CD4-positive, CD25-positive, alpha-beta regulatory T cell (primary cell): ENCODE data around the gene ADD2. TPM values are rescaled to one million over a fixed set of nuclear protein-coding genes. Genes with fewer than 3 reads are reported as not detected.

Experiments used
- ATAC-seq, 2 donors: fragments of 150-1000 bp; cut with Tn5 transposase; one replicate each; pipeline ENCODE4 v1.10.0; 2021; ENCODE audit warnings: low read depth in 2 of 2, moderate number of reproducible peaks in 2 of 2, moderate library complexity in 1 of 2
- DNase-seq, 3 donors: peaks; one replicate each; pipeline versions ENCODE4 v3.0.0 to v3.0.0-alpha.2; 2012 to 2022; ENCODE audit warnings: mixed read lengths in 1 of 3
- H3K27ac ChIP-seq: one replicate; pipeline ENCODE4 v1.7.0; 2013; ENCODE audit warnings: mild to moderate bottlenecking, low read length; ENCODE audit not compliant: insufficient read depth, poor library complexity, severe bottlenecking
- H3K27me3 ChIP-seq: one replicate; pipeline ENCODE4 v1.7.0; 2013; ENCODE audit warnings: low read length; ENCODE audit not compliant: control insufficient read depth, insufficient read depth
- H3K36me3 ChIP-seq: one replicate; pipeline ENCODE4 v1.7.0; 2013; ENCODE audit warnings: mild to moderate bottlenecking, low read length, moderate library complexity; ENCODE audit not compliant: control insufficient read depth, insufficient read depth
- H3K4me1 ChIP-seq: 2 replicates; pipeline ENCODE4 v1.7.0; 2013; ENCODE audit warnings: mild to moderate bottlenecking, low read length; ENCODE audit not compliant: insufficient read depth, control insufficient read depth, poor library complexity, severe bottlenecking
- H3K4me3 ChIP-seq: one replicate; pipeline ENCODE4 v1.7.0; 2013; ENCODE audit warnings: low read depth, mild to moderate bottlenecking, low read length, moderate library complexity
- H3K9me3 ChIP-seq, 2 experiments: 1 replicate in 1 of 2; 2 replicates in 1 of 2; pipeline ENCODE4 v1.7.0; 2013; ENCODE audit warnings: low read length in 2 of 2, mild to moderate bottlenecking in 1 of 2, moderate library complexity in 1 of 2; ENCODE audit not compliant: control insufficient read depth in 2 of 2
- H3K27ac Mint-ChIP-seq, 3 donors: one replicate each; pipeline ENCODE4 v1.8.0; 2020 to 2022; ENCODE audit warnings: mild to moderate bottlenecking in 3 of 3, mixed read lengths in 3 of 3, moderate library complexity in 2 of 3
- H3K27me3 Mint-ChIP-seq: one replicate; pipeline ENCODE4 v1.8.0; 2022; ENCODE audit warnings: mild to moderate bottlenecking, mixed read lengths
- H3K36me3 Mint-ChIP-seq: one replicate; pipeline ENCODE4 v1.8.0; 2020; ENCODE audit warnings: mixed read lengths
- H3K4me1 Mint-ChIP-seq, 4 donors: one replicate each; pipeline ENCODE4 v1.8.0; 2020 to 2022; ENCODE audit warnings: mixed read lengths in 4 of 4, mild to moderate bottlenecking in 1 of 4
- H3K4me3 Mint-ChIP-seq, 4 donors: one replicate each; pipeline ENCODE4 v1.8.0; 2020 to 2022; ENCODE audit warnings: mild to moderate bottlenecking in 4 of 4, mixed read lengths in 4 of 4, moderate library complexity in 3 of 4
- H3K9me3 Mint-ChIP-seq, 7 donors: one replicate each; pipeline ENCODE4 v1.8.0; 2020 to 2022; ENCODE audit warnings: mixed read lengths in 7 of 7, mild to moderate bottlenecking in 3 of 7, moderate library complexity in 2 of 7
- polyA plus RNA-seq, 4 donors: library from polyadenylated mRNA; unstranded; fragments of 300-500 nt; fragmentation: Illumina TruSeq; gene quantifications; one replicate each; pipeline ENCODE4 v1.2.3, GENCODE V29; 2021
- total RNA-seq: library from RNA; stranded (reverse); gene quantifications from one replicate; pipeline ENCODE4 v1.2.3, GENCODE V29; 2022

ADD2 gene
- total RNA-seq (0.67 TPM), polyA plus RNA-seq (under 1 TPM in 1 of 4 donors, not detected in 3; 0.02 TPM)

- DNase-seq, result peak in 1 of 3 donors; percentile 35
- H3K4me3 ChIP-seq, result no peak within 1 kb of the TSS
Observed at GRCh38 chr2:70767699-70768589, at the start of gene ADD2. TSS of gene ADD2 (minus strand) at chr2:70768200. CDS start at chr2:70706408, 61,792 bp downstream.

GRCh38 chr2:70817284-70817954 lies 49.4 kb upstream of the ADD2 start:
- Histone ChIP-seq H3K36me3 (no peaks in the 10 kb centered on the region), H3K27ac (no peak overlapping the region), H3K4me3 (no peak overlapping the region), H3K9me3 (no peaks in the 10 kb centered on the region), H3K27me3 (no peaks in the 10 kb centered on the region), H3K4me1 (no peaks in the 10 kb centered on the region)
- no peak for DNase-seq
- H3K27me3 Mint-ChIP-seq, result peaks cover 5% of the 10 kb centered on the region
- no peak overlapping the region for H3K27ac Mint-ChIP-seq
- no peak overlapping the region for H3K4me3 Mint-ChIP-seq
- no peak for ATAC-seq
- H3K4me1 Mint-ChIP-seq, result peaks cover 0 to 4% (median 0%) of the 10 kb centered on the region in 4 donors
- H3K9me3 Mint-ChIP-seq, result no peaks in the 10 kb centered on the region
- peaks cover 4% of the 10 kb centered on the region for H3K36me3 Mint-ChIP-seq

More at GRCh38 chr2:70767699-70768589, at the start of gene ADD2:
- peaks cover 5 to 18% (median 9%) of the 10 kb centered on the region in 4 donors for H3K4me1 Mint-ChIP-seq
- peak within 1 kb of the TSS in 3 of 4 donors; percentile 75 to 86 (median 76) for H3K4me3 Mint-ChIP-seq
- Histone ChIP-seq H3K27ac (no peak within 1 kb of the TSS), H3K36me3 (no peaks in the 10 kb centered on the region), H3K9me3 (no peaks in the 10 kb centered on the region), H3K27me3 (peaks cover 34% of the 10 kb centered on the region), H3K4me1 (peaks cover 13% of the 10 kb centered on the region)
- peaks cover 0 to 3% (median 0%) of the 10 kb centered on the region in 7 donors for H3K9me3 Mint-ChIP-seq
- peaks cover 63% of the 10 kb centered on the region for H3K27me3 Mint-ChIP-seq
- ATAC-seq, result peak; percentile 47 to 48
- no peaks in the 10 kb centered on the region for H3K36me3 Mint-ChIP-seq
- H3K27ac Mint-ChIP-seq, result peak within 1 kb of the TSS in 1 of 3 donors; percentile 15

GRCh38 chr2:70816726-70817125 lies 48.7 kb upstream of the ADD2 start:
- no peaks in the 10 kb centered on the region for H3K27me3 ChIP-seq
- no peak overlapping the region for H3K4me3 ChIP-seq
- peaks cover 5% of the 10 kb centered on the region for H3K27me3 Mint-ChIP-seq
- no peaks in the 10 kb centered on the region for H3K4me1 ChIP-seq
- H3K4me1 Mint-ChIP-seq, result peaks cover 0 to 4% (median 0%) of the 10 kb centered on the region in 4 donors
- no peaks in the 10 kb centered on the region for H3K36me3 ChIP-seq
- ATAC-seq (no peak), DNase-seq (no peak)
- peaks cover 4% of the 10 kb centered on the region for H3K36me3 Mint-ChIP-seq
- H3K27ac Mint-ChIP-seq, result no peak overlapping the region
- no peak overlapping the region for H3K27ac ChIP-seq
- H3K9me3 Mint-ChIP-seq, result no peaks in the 10 kb centered on the region
- no peak overlapping the region for H3K4me3 Mint-ChIP-seq
- no peaks in the 10 kb centered on the region for H3K9me3 ChIP-seq

GRCh38 chr2:70808983-70809958 lies 41.3 kb upstream of the ADD2 start:
- H3K4me1 Mint-ChIP-seq, result no peaks in the 10 kb centered on the region

GRCh38 chr2:70807828-70808118 lies 39.8 kb upstream of the ADD2 start:
- no peaks in the 10 kb centered on the region for H3K36me3 Mint-ChIP-seq
- H3K27me3 ChIP-seq, result no peaks in the 10 kb centered on the region
- peaks cover 10% of the 10 kb centered on the region for H3K27me3 Mint-ChIP-seq
- H3K27ac ChIP-seq, result no peak overlapping the region
- peaks cover 0 to 2% (median 0%) of the 10 kb centered on the region in 7 donors for H3K9me3 Mint-ChIP-seq
- no peaks in the 10 kb centered on the region for H3K9me3 ChIP-seq
- H3K4me3 ChIP-seq, result no peak overlapping the region
- no peak overlapping the region for H3K27ac Mint-ChIP-seq
- DNase-seq (no peak), ATAC-seq (no peak)
- no peaks in the 10 kb centered on the region for H3K4me1 ChIP-seq
- H3K4me1 Mint-ChIP-seq, result no peaks in the 10 kb centered on the region
- no peak overlapping the region for H3K4me3 Mint-ChIP-seq
- no peaks in the 10 kb centered on the region for H3K36me3 ChIP-seq

More at GRCh38 chr2:70808983-70809958, 41.3 kb upstream of the ADD2 start:
- Histone ChIP-seq H3K9me3 (no peaks in the 10 kb centered on the region), H3K4me1 (no peaks in the 10 kb centered on the region), H3K36me3 (no peaks in the 10 kb centered on the region), H3K27ac (no peak overlapping the region), H3K4me3 (no peak overlapping the region), H3K27me3 (no peaks in the 10 kb centered on the region)
- Mint-ChIP-seq H3K9me3 (peaks cover 0 to 2% (median 0%) of the 10 kb centered on the region in 7 donors), H3K4me3 (no peak overlapping the region), H3K27me3 (peaks cover 10% of the 10 kb centered on the region), H3K36me3 (no peaks in the 10 kb centered on the region), H3K27ac (no peak overlapping the region)
- ATAC-seq (no peak), DNase-seq (no peak)

GRCh38 chr2:70807102-70807827 lies 39.3 kb upstream of the ADD2 start:
- no peaks in the 10 kb centered on the region for H3K9me3 ChIP-seq
- H3K36me3 ChIP-seq, result no peaks in the 10 kb centered on the region
- Mint-ChIP-seq H3K27ac (no peak overlapping the region), H3K9me3 (peaks cover 0 to 2% (median 0%) of the 10 kb centered on the region in 7 donors), H3K36me3 (no peaks in the 10 kb centered on the region), H3K27me3 (peaks cover 10% of the 10 kb centered on the region), H3K4me3 (no peak overlapping the region), H3K4me1 (no peaks in the 10 kb centered on the region)
- DNase-seq, result no peak
- H3K27me3 ChIP-seq, result no peaks in the 10 kb centered on the region
- H3K4me3 ChIP-seq, result no peak overlapping the region
- H3K27ac ChIP-seq, result no peak overlapping the region
- no peaks in the 10 kb centered on the region for H3K4me1 ChIP-seq
- ATAC-seq, result no peak

GRCh38 chr2:70806620-70807019 lies 38.6 kb upstream of the ADD2 start:
- Histone ChIP-seq H3K27ac (no peak overlapping the region), H3K27me3 (no peaks in the 10 kb centered on the region), H3K4me3 (no peak overlapping the region), H3K36me3 (no peaks in the 10 kb centered on the region), H3K9me3 (no peaks in the 10 kb centered on the region), H3K4me1 (no peaks in the 10 kb centered on the region)
- no peaks in the 10 kb centered on the region for H3K36me3 Mint-ChIP-seq
- ATAC-seq (no peak), DNase-seq (no peak)
- no peak overlapping the region for H3K27ac Mint-ChIP-seq
- H3K27me3 Mint-ChIP-seq, result peaks cover 10% of the 10 kb centered on the region
- no peaks in the 10 kb centered on the region for H3K4me1 Mint-ChIP-seq
- H3K4me3 Mint-ChIP-seq, result no peak overlapping the region
- H3K9me3 Mint-ChIP-seq, result peaks cover 0 to 2% (median 0%) of the 10 kb centered on the region in 7 donors
